Hepatocyte (in vitro differentiated cells): ENCODE data around the gene RBFOX2.

Experiments used
- EZH2 ChIP-seq: fragments of 200-600 bp; sonication (generic); IDR thresholded peaks from 2 replicates; pipeline ENCODE4 v1.6.1; 2016; ENCODE audit warnings: antibody characterized with exemption, mild to moderate bottlenecking, borderline replicate concordance
- EZH2phosphoT487 ChIP-seq: fragments of 200-600 bp; sonication (generic); IDR thresholded peaks from one replicate; pipeline ENCODE4 v1.6.1; 2018; ENCODE audit warnings: antibody characterized with exemption, mild to moderate bottlenecking, low read depth, moderate library complexity; ENCODE audit not compliant: unreplicated experiment, severe bottlenecking
- TF ChIP-seq, protein P1 (sequence below): fragments of 200-600 bp; sonication (generic); IDR thresholded peaks from 2 replicates; pipeline ENCODE4 v1.5.1; 2016; ENCODE audit warnings: antibody characterized with exemption, mild to moderate bottlenecking; ENCODE audit not compliant: poor library complexity

DNA sequence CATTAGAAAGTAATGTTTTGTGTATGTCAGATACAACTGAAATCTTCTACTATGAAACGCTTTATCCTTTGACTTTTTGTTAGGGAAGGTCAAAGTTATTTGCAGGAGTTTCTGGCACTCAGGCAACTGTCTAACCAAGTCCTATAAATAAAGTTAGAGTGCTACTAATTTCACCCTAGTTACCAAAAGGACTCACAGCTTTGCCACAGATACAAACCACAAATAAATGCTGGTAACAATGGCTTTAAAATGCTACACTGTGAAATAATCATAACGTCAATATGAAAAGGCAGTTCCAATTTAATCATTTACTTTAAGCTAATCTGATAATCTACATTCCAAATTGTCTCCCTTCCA, 124.3 kb downstream of the RBFOX2 start:
- TF ChIP-seq, protein P1, sequence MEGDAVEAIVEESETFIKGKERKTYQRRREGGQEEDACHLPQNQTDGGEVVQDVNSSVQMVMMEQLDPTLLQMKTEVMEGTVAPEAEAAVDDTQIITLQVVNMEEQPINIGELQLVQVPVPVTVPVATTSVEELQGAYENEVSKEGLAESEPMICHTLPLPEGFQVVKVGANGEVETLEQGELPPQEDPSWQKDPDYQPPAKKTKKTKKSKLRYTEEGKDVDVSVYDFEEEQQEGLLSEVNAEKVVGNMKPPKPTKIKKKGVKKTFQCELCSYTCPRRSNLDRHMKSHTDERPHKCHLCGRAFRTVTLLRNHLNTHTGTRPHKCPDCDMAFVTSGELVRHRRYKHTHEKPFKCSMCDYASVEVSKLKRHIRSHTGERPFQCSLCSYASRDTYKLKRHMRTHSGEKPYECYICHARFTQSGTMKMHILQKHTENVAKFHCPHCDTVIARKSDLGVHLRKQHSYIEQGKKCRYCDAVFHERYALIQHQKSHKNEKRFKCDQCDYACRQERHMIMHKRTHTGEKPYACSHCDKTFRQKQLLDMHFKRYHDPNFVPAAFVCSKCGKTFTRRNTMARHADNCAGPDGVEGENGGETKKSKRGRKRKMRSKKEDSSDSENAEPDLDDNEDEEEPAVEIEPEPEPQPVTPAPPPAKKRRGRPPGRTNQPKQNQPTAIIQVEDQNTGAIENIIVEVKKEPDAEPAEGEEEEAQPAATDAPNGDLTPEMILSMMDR, result no peak
- TF ChIP-seq EZH2 (no peak), EZH2phosphoT487 (no peak)
